HepG2 (cell line): ENCODE measurements around the gene KRT14. TPM values are rescaled to one million over a fixed set of nuclear protein-coding genes. Genes with fewer than 3 reads are reported as not detected.
"Not testable (repeated sequence)": the region's sequence is repeated elsewhere in the genome, so short reads cannot be mapped to it uniquely, and the experiment has no call there.

ENCODE experiments used
- ATAC-seq: fragments of 200-7000 bp; cut with Tn5 transposase; 3 replicates; pipeline ENCODE4 v1.9.1; 2020; ENCODE audit warnings: mild to moderate bottlenecking, moderate library complexity
- BruUV-seq: library from RNA; stranded (reverse); fragments of 400-500 nt; replicated peaks from 2 replicates; lab custom pipeline; 2021; lab: Mats Ljungman, UMichigan
- CTCF ChIA-PET: fragments of 300-600 bp; formaldehyde crosslinking; extraction: SDS; loops from one replicate; lab custom pipeline; 2021; ENCODE audit warnings: low total read pairs, inconsistent platforms, low intra/inter-chr PET ratio; lab: Yijun Ruan, JAX
- POLR2A ChIA-PET: fragments of 350-600 bp; sonication (Branson Sonifier 250); formaldehyde crosslinking; loops from one replicate; lab custom pipeline; 2020; ENCODE audit warnings: antibody characterized with exemption, inconsistent platforms; lab: Yijun Ruan, JAX
- DNase-seq: peaks from one replicate; pipeline ENCODE4 v3.0.0-alpha.2; 2015; ENCODE audit warnings: low spot score
- FAIRE-seq: peaks from 3 replicates; lab custom pipeline; 2011; peaks lifted over from hg19 to GRCh38; lab: Jason Lieb, UNC
- H2AFZ ChIP-seq: one replicate; pipeline ENCODE4 v1.6.1; 2011; ENCODE audit warnings: low read length, inconsistent platforms
- H3K27ac ChIP-seq: fragments of 300-600 bp; 3 replicates; pipeline ENCODE4 v1.8.0; 2011; ENCODE audit warnings: mixed run types, mild to moderate bottlenecking, mixed read lengths, low read length, inconsistent platforms; ENCODE audit not compliant: insufficient read depth; ENCODE audit errors: extremely low read length
- H3K27me3 ChIP-seq, 2 experiments: fragments of 200-600 bp in 1 of 2; 2 replicates in 1 of 2; 3 replicates in 1 of 2; pipeline versions ENCODE4 v1.6.0 to v1.8.0; 2011; ENCODE audit warnings: low read length in 2 of 2, mild to moderate bottlenecking in 2 of 2, moderate library complexity in 2 of 2, inconsistent platforms in 1 of 2; ENCODE audit not compliant: insufficient read depth in 2 of 2, control insufficient read depth in 1 of 2
- H3K36me3 ChIP-seq, 2 experiments: fragments of 200-600 bp in 1 of 2; replicated peaks in 1 of 2; 2 replicates in 1 of 2; 3 replicates in 1 of 2; pipeline versions ENCODE4 v1.5.1 to v1.8.0; 2011; ENCODE audit warnings: low read length in 2 of 2, inconsistent platforms in 1 of 2; ENCODE audit not compliant: insufficient read depth in 2 of 2, control insufficient read depth in 1 of 2
- H3K4me1 ChIP-seq: 2 replicates; pipeline ENCODE4 v1.5.1; 2012; ENCODE audit warnings: low read length, inconsistent platforms; ENCODE audit not compliant: insufficient read depth
- H3K4me2 ChIP-seq: 2 replicates; pipeline ENCODE4 v1.6.0; 2011; ENCODE audit warnings: low read depth, low read length, inconsistent platforms
- H3K4me3 ChIP-seq, 3 experiments: fragments of 200-600 bp in 1 of 3; sonication (generic), shearing (Covaris generic) in 1 of 3; replicated peaks in 1 of 3; 2 replicates each; pipeline ENCODE4 v1.5.1; 2011 to 2016; ENCODE audit warnings: low read length in 3 of 3, inconsistent platforms in 2 of 3, low read depth in 2 of 3, mild to moderate bottlenecking in 2 of 3, control low read depth in 1 of 3, mixed read lengths in 1 of 3; ENCODE audit not compliant: insufficient read depth in 1 of 3
- H3K79me2 ChIP-seq: one replicate; pipeline ENCODE4 v1.6.1; 2011; ENCODE audit warnings: low read length, inconsistent platforms; ENCODE audit not compliant: insufficient read depth
- H3K9ac ChIP-seq: 2 replicates; pipeline ENCODE4 v1.6.0; 2011; ENCODE audit warnings: mild to moderate bottlenecking, low read depth, low read length, inconsistent platforms; ENCODE audit not compliant: insufficient read depth
- H3K9me3 ChIP-seq: 2 replicates; pipeline ENCODE4 v1.5.1; 2012; ENCODE audit warnings: mild to moderate bottlenecking, low read length
- H4K20me1 ChIP-seq: 2 replicates; pipeline ENCODE4 v1.6.0; 2011; ENCODE audit warnings: inconsistent platforms, mild to moderate bottlenecking, low read length, moderate library complexity; ENCODE audit not compliant: insufficient read depth
- WGBS: methylation state at CpG from one replicate; pipeline ENCODE4 v1.1.6; 2017; ENCODE audit warnings: low lambda C conversion rate; 5-methylcytosine and 5-hydroxymethylcytosine counted together
- in situ Hi-C: cut with HindIII; loops from 2 replicates; pipeline ENCODE4 v1.10.0; 2017; ENCODE audit warnings: low pct_unique_long_range_greater_than_20kb; ENCODE audit not compliant: extremely low pct_ligation_motif_present
- intact Hi-C: fragments of 100-400 bp; cut with micrococcal nuclease; formaldehyde crosslinking; loops from one replicate; pipeline ENCODE4 v1.10.0; 2022; ENCODE audit not compliant: unreplicated experiment
- polyA plus RNA-seq, 8 experiments: library from polyadenylated mRNA; depleted of rRNA in 3 of 8; stranded (reverse) in 7 of 8; unstranded in 1 of 8; fragments of >200 nt; fragmentation: Illumina TruSeq in 4 of 8; extraction: Trizol in 4 of 8; gene quantifications; 2 replicates each; pipeline versions ENCODE4 v1.2.1 to v1.2.3, GENCODE V29; 2011 to 2016; ENCODE audit warnings: low read depth in 4 of 8, missing spikeins in 1 of 8, mixed read lengths in 1 of 8; ENCODE audit not compliant: insufficient read depth in 1 of 8
- total RNA-seq, 5 experiments: library from RNA; depleted of rRNA; stranded (reverse); fragments of >200 nt; fragmentation: Illumina TruSeq; extraction: Trizol; gene quantifications; 2 replicates each; pipeline ENCODE4 v1.2.3, GENCODE V29; 2016; ENCODE audit warnings: low read depth in 1 of 5

Gene KRT14
- total and polyA plus RNA-seq, 2 of the 13 experiments (the other 11 are each of a cell fraction or from before 2014, with no cell fraction given): 0.09 TPM; not detected in 1

GRCh38 chr17:41623184-41623861, 36.6 kb upstream of the KRT14 start:
- DNase-seq, CTCF ChIA-PET, H3K9ac ChIP-seq, FAIRE-seq, POLR2A ChIA-PET, intact Hi-C loops, H3K4me3 ChIP-seq, H4K20me1 ChIP-seq, H3K27ac ChIP-seq, H3K79me2 ChIP-seq, H3K9me3 ChIP-seq, BruUV-seq, ATAC-seq, H2AFZ ChIP-seq, H3K4me2 ChIP-seq, H3K4me1 ChIP-seq, in situ Hi-C loops, H3K36me3 ChIP-seq: not testable (repeated sequence)
- 9% methylated on average over 8 of the region's 10 CpGs for WGBS
- H3K27me3 ChIP-seq: peaks cover 10 to 48% of the 10 kb centered on the region in 2 experiments; a peak in 4 of 5 replicates

- H3K27ac ChIP-seq, H3K4me2 ChIP-seq, FAIRE-seq, H3K79me2 ChIP-seq, POLR2A ChIA-PET, H2AFZ ChIP-seq, DNase-seq, H3K4me1 ChIP-seq, H3K36me3 ChIP-seq, BruUV-seq, H4K20me1 ChIP-seq, intact Hi-C loops, H3K9ac ChIP-seq, in situ Hi-C loops, H3K9me3 ChIP-seq, CTCF ChIA-PET, H3K4me3 ChIP-seq, ATAC-seq: not testable (repeated sequence)
- peaks cover 13 to 46% of the 10 kb centered on the region in 2 experiments; a peak in 4 of 5 replicates for H3K27me3 ChIP-seq
- 28% methylated on average over 19 of the region's 19 CpGs for whole genome bisulfite sequencing
Observed at GRCh38 chr17:41622340-41623183, 35.9 kb upstream of the KRT14 start.
